ENCODE data around the gene ODC1. TPM values are rescaled to one million over a fixed set of nuclear protein-coding genes. Genes with fewer than 3 reads are reported as not detected.

The ODC1 gene
- total and polyA plus RNA-seq, 2 of the 4 experiments (the other 2 are of a cell fraction): 117 to 204 TPM

DNA sequence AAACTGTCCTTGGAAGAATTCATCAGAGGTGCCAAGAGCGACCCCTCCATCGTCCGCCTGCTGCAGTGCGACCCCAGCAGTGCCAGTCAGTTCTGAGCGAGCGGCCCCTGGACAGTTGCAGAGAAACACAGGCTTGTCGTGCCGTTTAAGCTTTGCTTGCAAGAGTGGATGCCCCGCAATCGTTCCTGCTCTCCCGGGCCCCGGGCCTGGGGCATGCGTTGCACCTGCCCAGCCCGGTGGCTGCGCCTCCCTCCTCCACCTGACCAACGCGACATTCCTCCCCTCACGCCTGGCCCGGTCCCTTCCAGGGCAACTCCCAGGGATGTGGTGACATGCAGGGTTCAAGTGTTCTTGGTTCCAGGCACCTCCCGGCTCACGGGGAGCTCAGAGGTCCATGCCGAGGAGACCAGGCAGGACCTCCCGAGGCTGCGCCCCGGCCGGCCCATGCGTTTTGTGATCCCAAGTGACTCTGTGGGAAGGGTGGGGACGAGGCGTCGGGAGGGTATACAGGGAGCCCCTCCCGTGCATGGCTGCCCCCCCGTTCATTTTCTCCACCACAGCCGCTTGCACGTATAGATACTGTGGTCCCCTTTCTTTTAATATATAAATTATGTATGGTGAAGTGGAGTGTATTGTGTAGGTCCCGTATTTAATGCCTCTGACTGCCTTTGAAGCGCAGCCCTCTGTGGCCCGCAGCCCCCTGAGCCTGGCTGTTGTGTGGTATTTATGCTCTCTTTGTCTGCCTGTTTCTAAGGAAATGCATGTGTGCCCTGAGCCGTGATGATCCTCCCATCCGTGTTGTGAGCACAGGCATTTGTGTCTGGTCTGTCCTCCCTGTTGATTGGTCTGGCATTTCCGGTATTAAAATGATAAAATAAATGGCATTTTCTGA lies 21.2 kb downstream of the ODC1 start:
- no peak overlapping the region for H3K4ac ChIP-seq (ENCODE audit: low read depth, low read length)
- H3K9me3 ChIP-seq (ENCODE audit: control insufficient read depth, insufficient read depth, low read length): no peaks in the 10 kb centered on the region
- H2AK5ac ChIP-seq (ENCODE audit: low read depth, low read length): no peak overlapping the region
- intact Hi-C loops (cut with micrococcal nuclease): no loop called here
- H4K91ac ChIP-seq (ENCODE audit: insufficient read depth, low read depth, low read length): no peak overlapping the region
- WGBS, 2 experiments (ENCODE audit: extremely low coverage in 2 of 2, insufficient read length in 1 of 2): 83% methylated on average over 22 of the region's 40 CpGs; no CpG with 5 or more reads in 1 of the 2 experiments
- no peak overlapping the region for H3K18ac ChIP-seq (ENCODE audit: low read depth, low read length)
- peak; percentile 38; the same call in 1 of the 2 replicates for ATAC-seq (ENCODE audit: low read depth)
- no peak overlapping the region for H2BK20ac ChIP-seq (ENCODE audit: low read depth, low read length)
- peaks cover 4% of the 10 kb centered on the region; the same call in 1 of the 2 replicates for H4K20me1 ChIP-seq (ENCODE audit: insufficient read depth, low read length)
- no peak overlapping the region for H4K5ac ChIP-seq (ENCODE audit: low read depth, low read length)
- ChIA-PET CTCF (no interaction called here), POLR2A (ENCODE audit: unreplicated experiment) (no interaction called here)
- TF ChIP-seq CTCF (conservative IDR thresholded peaks at IDR 0.05; ENCODE audit: low read depth, low read length) (no peak), RAD21 (IDR thresholded peaks at IDR 0.05; ENCODE audit: low read length) (no peak), MAZ (IDR thresholded peaks at IDR 0.05; ENCODE audit: borderline replicate concordance, low read depth, low read length) (no peak), CEBPB (IDR thresholded peaks at IDR 0.05; ENCODE audit: low read depth, low read length) (no peak), NFE2L2 (IDR thresholded peaks at IDR 0.05; ENCODE audit: low read depth, low read length) (no peak), FOS (IDR thresholded peaks at IDR 0.05; ENCODE audit: low read depth, low read length) (no peak), RFX5 (IDR thresholded peaks at IDR 0.05; ENCODE audit: low read depth, low read length) (no peak), USF2 (IDR thresholded peaks at IDR 0.05; ENCODE audit: low read depth, low read length) (no peak), BHLHE40 (IDR thresholded peaks at IDR 0.05; ENCODE audit: low read depth, low read length) (no peak), RCOR1 (IDR thresholded peaks at IDR 0.05; ENCODE audit: insufficient replicate concordance, low read length) (no peak), MAFK (IDR thresholded peaks at IDR 0.05; ENCODE audit: low read depth, low read length) (no peak), CHD1 (IDR thresholded peaks at IDR 0.05; ENCODE audit: low read depth, low read length) (no peak), MXI1 (IDR thresholded peaks at IDR 0.05; ENCODE audit: borderline replicate concordance, low read depth, low read length) (no peak), ELK1 (IDR thresholded peaks at IDR 0.05; ENCODE audit: borderline replicate concordance, low read depth, low read length) (no peak)
- H3K4me2 ChIP-seq (ENCODE audit: low read depth, low read length): no peak overlapping the region
- H3K36me3 ChIP-seq (ENCODE audit: control insufficient read depth, insufficient read depth, low read length): peaks cover 4% of the 10 kb centered on the region; the same call in 1 of the 2 replicates
- no peak overlapping the region for H2BK120ac ChIP-seq (ENCODE audit: low read depth, low read length)
- no peaks in the 10 kb centered on the region for H3K79me1 ChIP-seq (ENCODE audit: low read depth in 1 of 2, low read length in 2 of 2)
- peak overlapping the region; percentile 24 for H2AFZ ChIP-seq (replicated peaks; ENCODE audit: low read length, poor library complexity)
- H2BK15ac ChIP-seq (ENCODE audit: low read depth, low read length): no peak overlapping the region
- no peak overlapping the region for H3K4me3 ChIP-seq (ENCODE audit: insufficient read depth, low read depth, low read length)
- H3K23ac ChIP-seq (ENCODE audit: low read depth, low read length): no peak overlapping the region
- in situ Hi-C loops (cut with MboI; ENCODE audit: low sequenced_read_pairs): loop anchor here (10.0 kb wide), 1 partner anchor 622 kb away; no protein-coding TSS in a partner anchor
- dilution Hi-C loops (cut with HindIII; ENCODE audit: low sequenced_read_pairs, unreplicated experiment): no loop called here
- no peak overlapping the region for H2BK5ac ChIP-seq (ENCODE audit: low read depth, low read length, poor library complexity, severe bottlenecking)
- no peaks in the 10 kb centered on the region for H3K27me3 ChIP-seq (ENCODE audit: control insufficient read depth, insufficient read depth, low read length)
- no peak overlapping the region for H3K27ac ChIP-seq (ENCODE audit: insufficient read depth, low read length)
- no TSS peak for BruUV-seq (replicated peaks)
- H3K9me1 ChIP-seq (ENCODE audit: insufficient read depth, low read length): no peaks in the 10 kb centered on the region
- no peak overlapping the region for H3K14ac ChIP-seq (replicated peaks; ENCODE audit: low read depth, low read length)
- no peak overlapping the region for H2AK9ac ChIP-seq (replicated peaks; ENCODE audit: low read depth, low read length, poor library complexity)
- no peak overlapping the region for H3K56ac ChIP-seq (ENCODE audit: extremely low read depth, insufficient read depth, low read length)
- DNase-seq: no peak
- H4K8ac ChIP-seq (ENCODE audit: low read depth in 2 of 2, low read length in 2 of 2): no peak overlapping the region
- peaks cover 7% of the 10 kb centered on the region; the same call in 1 of the 2 replicates for H3K4me1 ChIP-seq (ENCODE audit: control insufficient read depth, insufficient read depth, low read length)
- H3K9ac ChIP-seq (ENCODE audit: low read depth, low read length): no peak overlapping the region

Data from IMR-90 (cell line).